ENCODE results near the gene CD7.

CD7 gene

GRCh38 chr17:82297714-82298537, 19.5 kb downstream of the CD7 start:
- peak; percentile 84 for DNase-seq

GRCh38 chr17:82297280-82297713, 20.1 kb downstream of the CD7 start:
- DNase-seq, result no peak

- DNase-seq, result no peak
Observed at GRCh38 chr17:82296511-82297279, 20.7 kb downstream of the CD7 start.

GRCh38 chr17:82295472-82295814, 22.0 kb downstream of the CD7 start:
- no peak for DNase-seq

- no peak for DNase-seq
Observed at GRCh38 chr17:82294064-82294773, 23.2 kb downstream of the CD7 start.

- peak; percentile 99 for DNase-seq
Observed at GRCh38 chr17:82292251-82293154, 24.9 kb downstream of the CD7 start.

- no peak for DNase-seq
Observed at GRCh38 chr17:82291582-82292250, 25.7 kb downstream of the CD7 start.

- peak; percentile 92 for DNase-seq
Observed at GRCh38 chr17:82287868-82288801, 29.3 kb downstream of the CD7 start.

GRCh38 chr17:82287013-82287867, 30.2 kb downstream of the CD7 start:
- DNase-seq, result no peak

- no peak for DNase-seq
Observed at GRCh38 chr17:82285141-82285540, 32.3 kb downstream of the CD7 start.

GRCh38 chr17:82283208-82283749, 34.1 kb downstream of the CD7 start:
- peak; percentile 70 for DNase-seq

- no peak for DNase-seq
Observed at GRCh38 chr17:82282239-82283207, 34.9 kb downstream of the CD7 start.

GRCh38 chr17:82281502-82282238, 35.7 kb downstream of the CD7 start:
- no peak for DNase-seq

GRCh38 chr17:82281076-82281475, 36.3 kb downstream of the CD7 start:
- no peak for DNase-seq

GRCh38 chr17:82280537-82280936, 36.9 kb downstream of the CD7 start:
- no peak for DNase-seq

- DNase-seq, result no peak
Observed at GRCh38 chr17:82278786-82279391, 38.5 kb downstream of the CD7 start.

- no peak for DNase-seq
Observed at GRCh38 chr17:82278308-82278707, 39.1 kb downstream of the CD7 start.
